GOT3 (cell line): ENCODE data around the gene DDX3Y.

Experiments used
- DNase-seq: peaks from one replicate; lab custom pipeline; 2025; ENCODE audit warnings: mixed read lengths; lab: John Stamatoyannopoulos, UW

DDX3Y gene

GRCh38 chrY:12904618-12905516, at the start of gene DDX3Y:
Gene DDX3Y, plus strand, starts transcription at chrY:12904868. Its CDS starts 69 bp downstream, at chrY:12904937.
- DNase-seq: no peak

GRCh38 chrY:12855791-12856275, 48.8 kb upstream of the DDX3Y start:
- no peak for DNase-seq

GRCh38 chrY:12867960-12868359, 36.7 kb upstream of the DDX3Y start:
- DNase-seq: no peak

GRCh38 chrY:12896973-12897372, 7.7 kb upstream of the DDX3Y start:
- DNase-seq: no peak

- no peak for DNase-seq
Observed at GRCh38 chrY:12898604-12899003, 6.1 kb upstream of the DDX3Y start.

GRCh38 chrY:12905517-12905872, 827 bp downstream of the DDX3Y start:
- DNase-seq: no peak

- no peak for DNase-seq
Observed at GRCh38 chrY:12905895-12906294, 1.2 kb downstream of the DDX3Y start.

GRCh38 chrY:12913541-12913940, 8.9 kb downstream of the DDX3Y start:
- no peak for DNase-seq

GRCh38 chrY:12928043-12928442, 23.4 kb downstream of the DDX3Y start:
- DNase-seq: no peak

- no peak for DNase-seq
Observed at GRCh38 chrY:12941725-12942687, 37.3 kb downstream of the DDX3Y start.
